ENCODE data around the gene GANAB. TPM values are rescaled to one million over a fixed set of nuclear protein-coding genes. Genes with fewer than 3 reads are reported as not detected.

Gene GANAB
- total and polyA plus RNA-seq, 2 donors from 2014 or later, result 110 to 309 TPM

- intact Hi-C loops (cut with DNase I), result no loop called here
- Histone ChIP-seq H3K27me3 (ENCODE audit: control insufficient read depth, insufficient read depth, low read length) (no peaks in the 10 kb centered on the region), H3K9ac (ENCODE audit: low read length in 3 of 3) (peak within 1 kb of the TSS; percentile 68 to 81 (median 75)), H3K36me3 (ENCODE audit: control insufficient read depth in 2 of 3, insufficient read depth in 3 of 3, low read length in 3 of 3) (peaks cover 2 to 9% (median 5%) of the 10 kb centered on the region in 3 donors), H3K27ac (ENCODE audit: low read depth in 2 of 2, low read length in 2 of 2) (peak within 1 kb of the TSS; percentile 88 to 92), H3K4me3 (ENCODE audit: low read length in 3 of 3) (peak within 1 kb of the TSS; percentile 66 to 92 (median 83)), H3K9me3 (ENCODE audit: control insufficient read depth in 2 of 3, insufficient read depth in 1 of 3, low read length in 3 of 3) (no peaks in the 10 kb centered on the region), H3K4me1 (ENCODE audit: control insufficient read depth in 2 of 3, insufficient read depth in 2 of 3, low read depth in 1 of 3, low read length in 3 of 3) (peaks cover 0 to 26% (median 4%) of the 10 kb centered on the region in 3 donors)
- TF ChIP-seq, protein P1, sequence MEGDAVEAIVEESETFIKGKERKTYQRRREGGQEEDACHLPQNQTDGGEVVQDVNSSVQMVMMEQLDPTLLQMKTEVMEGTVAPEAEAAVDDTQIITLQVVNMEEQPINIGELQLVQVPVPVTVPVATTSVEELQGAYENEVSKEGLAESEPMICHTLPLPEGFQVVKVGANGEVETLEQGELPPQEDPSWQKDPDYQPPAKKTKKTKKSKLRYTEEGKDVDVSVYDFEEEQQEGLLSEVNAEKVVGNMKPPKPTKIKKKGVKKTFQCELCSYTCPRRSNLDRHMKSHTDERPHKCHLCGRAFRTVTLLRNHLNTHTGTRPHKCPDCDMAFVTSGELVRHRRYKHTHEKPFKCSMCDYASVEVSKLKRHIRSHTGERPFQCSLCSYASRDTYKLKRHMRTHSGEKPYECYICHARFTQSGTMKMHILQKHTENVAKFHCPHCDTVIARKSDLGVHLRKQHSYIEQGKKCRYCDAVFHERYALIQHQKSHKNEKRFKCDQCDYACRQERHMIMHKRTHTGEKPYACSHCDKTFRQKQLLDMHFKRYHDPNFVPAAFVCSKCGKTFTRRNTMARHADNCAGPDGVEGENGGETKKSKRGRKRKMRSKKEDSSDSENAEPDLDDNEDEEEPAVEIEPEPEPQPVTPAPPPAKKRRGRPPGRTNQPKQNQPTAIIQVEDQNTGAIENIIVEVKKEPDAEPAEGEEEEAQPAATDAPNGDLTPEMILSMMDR (IDR thresholded peaks at IDR 0.05; ENCODE audit: borderline replicate concordance, extremely low read depth, insufficient read depth), result peak; percentile 62
- FAIRE-seq (no peak), DNase-seq (peak; percentile 81 to 98 (median 92))
These were observed 33.8 kb downstream of the GANAB start, which contains the start of the genes EML3 and ROM1 for GRCh38 chr11:62612366-62613290. Gene EML3, minus strand, starts transcription at chr11:62612775. Its CDS starts 318 bp downstream, at chr11:62612457. Gene ROM1, plus strand, starts transcription at chr11:62613257. Its CDS starts 25 bp downstream, at chr11:62613282.

DNA sequence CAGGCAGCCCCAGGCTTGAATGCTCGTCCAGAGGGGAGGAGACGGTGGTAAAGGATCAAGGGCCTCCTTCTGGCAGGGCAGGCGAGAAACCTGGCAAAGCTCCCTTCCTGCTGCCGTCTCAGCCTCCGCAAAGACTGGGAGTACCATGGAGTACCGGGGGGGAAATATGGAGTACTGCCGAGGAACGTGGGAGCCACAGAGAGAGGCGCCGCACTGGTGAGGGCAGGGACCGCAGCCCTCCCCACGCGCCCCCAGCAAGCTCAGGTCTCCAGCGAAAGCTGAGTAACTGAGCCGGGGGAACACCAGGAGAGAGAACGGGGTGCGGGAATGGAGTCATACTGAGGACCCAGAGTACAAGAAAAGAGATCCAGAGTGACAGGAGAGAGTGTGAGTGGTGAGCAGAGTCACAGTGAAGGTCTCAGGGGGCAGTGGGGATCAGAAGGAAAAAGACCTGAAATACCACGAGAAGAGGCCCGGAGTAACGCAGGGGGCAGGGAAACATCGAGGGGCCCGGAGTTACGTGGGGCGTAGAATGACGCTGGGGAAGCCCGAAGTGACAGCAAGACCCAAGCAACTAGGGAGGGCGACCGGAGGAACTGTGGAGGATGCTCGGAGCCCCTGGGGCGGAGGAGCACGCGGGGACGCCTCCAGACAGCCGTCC, 34.6 kb downstream of the GANAB start:
- Histone ChIP-seq H3K9me3 (ENCODE audit: control insufficient read depth in 2 of 3, insufficient read depth in 1 of 3, low read length in 3 of 3) (no peaks in the 10 kb centered on the region), H3K4me1 (ENCODE audit: control insufficient read depth in 2 of 3, insufficient read depth in 2 of 3, low read depth in 1 of 3, low read length in 3 of 3) (peaks cover 0 to 26% (median 4%) of the 10 kb centered on the region in 3 donors), H3K4me3 (ENCODE audit: low read length in 3 of 3) (peak overlapping the region; percentile 66 to 92 (median 83)), H3K27ac (ENCODE audit: low read depth in 2 of 2, low read length in 2 of 2) (peak overlapping the region; percentile 88 to 92), H3K36me3 (ENCODE audit: control insufficient read depth in 2 of 3, insufficient read depth in 3 of 3, low read length in 3 of 3) (peaks cover 2 to 8% (median 6%) of the 10 kb centered on the region in 3 donors), H3K9ac (ENCODE audit: low read length in 3 of 3) (peak overlapping the region; percentile 68 to 81 (median 75)), H3K27me3 (ENCODE audit: control insufficient read depth, insufficient read depth, low read length) (no peaks in the 10 kb centered on the region)
- intact Hi-C loops (cut with DNase I), result no loop called here
- DNase-seq, result peak; percentile 51 to 84 (median 68)
- no peak for FAIRE-seq
- TF ChIP-seq, protein P1 (IDR thresholded peaks at IDR 0.05; ENCODE audit: borderline replicate concordance, extremely low read depth, insufficient read depth), result no peak

DNA sequence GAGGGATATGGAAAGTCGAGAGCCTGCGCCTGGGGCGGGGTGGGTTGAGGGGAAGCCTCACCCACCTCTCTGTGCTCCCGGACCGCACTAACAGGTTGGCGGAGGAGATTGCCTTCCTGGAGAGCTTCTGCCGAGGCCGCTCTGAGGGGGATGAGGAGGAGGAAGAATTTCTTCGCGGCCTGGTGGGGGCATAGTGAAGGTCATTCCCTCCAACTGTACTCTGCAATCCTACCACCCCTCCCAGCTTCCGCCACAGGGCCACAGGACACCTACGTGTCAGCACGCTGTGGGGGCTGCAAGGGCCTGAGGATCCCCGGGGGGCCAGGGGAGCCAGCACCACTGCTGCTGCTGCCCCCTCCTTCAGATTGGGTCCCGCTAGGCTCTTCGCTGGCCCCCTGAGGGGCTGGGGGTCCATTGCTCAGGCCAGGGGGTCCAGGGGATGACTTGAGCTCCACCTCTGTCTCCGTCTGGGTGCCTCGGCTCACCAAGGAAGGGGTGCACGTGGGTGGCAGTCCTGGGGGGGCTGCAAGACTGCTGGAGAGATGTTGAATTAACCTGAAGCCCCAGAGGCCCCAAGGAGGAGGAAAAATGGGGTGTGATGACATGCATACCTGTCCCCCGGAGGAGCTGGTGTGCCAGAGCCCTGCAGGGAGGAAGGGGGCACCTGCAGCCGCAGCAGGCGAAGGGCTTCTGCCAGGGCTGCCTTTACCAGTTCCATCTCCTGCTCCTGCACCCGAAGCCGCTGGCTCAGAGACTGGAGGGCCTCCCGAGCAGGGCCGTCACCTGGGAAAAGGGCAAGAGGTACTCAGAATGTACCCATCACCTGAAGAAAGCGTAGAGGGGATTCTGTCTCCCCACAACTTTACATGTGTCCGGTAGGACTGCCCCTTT, 35.4 kb downstream of the GANAB start:
- Histone ChIP-seq H3K9ac (ENCODE audit: low read length in 3 of 3) (peak overlapping the region in 2 of 3 donors; percentile 75 to 81), H3K4me1 (ENCODE audit: control insufficient read depth in 2 of 3, insufficient read depth in 2 of 3, low read depth in 1 of 3, low read length in 3 of 3) (peaks cover 0 to 26% (median 4%) of the 10 kb centered on the region in 3 donors), H3K9me3 (ENCODE audit: control insufficient read depth in 2 of 3, insufficient read depth in 1 of 3, low read length in 3 of 3) (no peaks in the 10 kb centered on the region), H3K27me3 (ENCODE audit: control insufficient read depth, insufficient read depth, low read length) (no peaks in the 10 kb centered on the region), H3K36me3 (ENCODE audit: control insufficient read depth in 2 of 3, insufficient read depth in 3 of 3, low read length in 3 of 3) (peaks cover 2 to 9% (median 5%) of the 10 kb centered on the region in 3 donors), H3K27ac (ENCODE audit: low read depth in 2 of 2, low read length in 2 of 2) (peak overlapping the region; percentile 88 to 92), H3K4me3 (ENCODE audit: low read length in 3 of 3) (peak overlapping the region; percentile 66 to 92 (median 83))
- intact Hi-C loops (cut with DNase I), result no loop called here
- DNase-seq (peak in 1 of 5 donors; percentile 82), FAIRE-seq (no peak)
- TF ChIP-seq, protein P1 (IDR thresholded peaks at IDR 0.05; ENCODE audit: borderline replicate concordance, extremely low read depth, insufficient read depth), result no peak

Measured in kidney (tissue), 14 donors.